Endothelial cell of umbilical vein (primary cell): Measurements from ENCODE around the gene BRME1. TPM values are rescaled to one million over a fixed set of nuclear protein-coding genes. Genes with fewer than 3 reads are reported as not detected.

Experiments used
- BruUV-seq: library from RNA; stranded (reverse); fragments of 400-500 nt; replicated peaks from 2 replicates; lab custom pipeline; 2021; lab: Mats Ljungman, UMichigan
- CTCF ChIA-PET: fragments of 300-600, 350-600 bp; sonication (Branson Sonifier 250); formaldehyde crosslinking; loops from one replicate; lab custom pipeline; 2021; ENCODE audit warnings: antibody characterized with exemption, inconsistent platforms; lab: Charles Lee
- POLR2A ChIA-PET: fragments of 300-600, 350-600 bp; sonication (Branson Sonifier 250); formaldehyde crosslinking; loops from one replicate; lab custom pipeline; 2021; ENCODE audit warnings: antibody characterized with exemption, inconsistent platforms; lab: Charles Lee
- DNase-seq: peaks from one replicate; pipeline ENCODE4 v3.0.0-alpha.2; 2011; ENCODE audit warnings: low read depth, low spot score
- FAIRE-seq: peaks from 2 replicates; lab custom pipeline; 2011; peaks lifted over from hg19 to GRCh38; lab: Jason Lieb, UNC
- H2AFZ ChIP-seq: 2 replicates; pipeline ENCODE4 v1.6.0; 2012; ENCODE audit warnings: low read depth, low read length, control low read depth, inconsistent platforms
- H3K27ac ChIP-seq: 2 replicates; pipeline ENCODE4 v1.5.1; 2011; ENCODE audit warnings: low read depth, mild to moderate bottlenecking, control low read depth, low read length, moderate library complexity; ENCODE audit not compliant: insufficient read depth
- H3K27me3 ChIP-seq, 2 experiments: 2 replicates each; pipeline versions ENCODE4 v1.6.0 to v1.6.1; 2011; ENCODE audit warnings: low read length in 2 of 2, mixed read lengths in 1 of 2; ENCODE audit not compliant: control insufficient read depth in 2 of 2, insufficient read depth in 2 of 2
- H3K36me3 ChIP-seq, 2 experiments: 2 replicates in 1 of 2; 3 replicates in 1 of 2; pipeline ENCODE4 v1.5.1; 2011; ENCODE audit warnings: low read length in 2 of 2, mild to moderate bottlenecking in 1 of 2, moderate library complexity in 1 of 2; ENCODE audit not compliant: control insufficient read depth in 2 of 2, insufficient read depth in 2 of 2; ENCODE audit errors: extremely low read depth in 1 of 2
- H3K4me1 ChIP-seq: 3 replicates; pipeline ENCODE4 v1.5.1; 2011; ENCODE audit warnings: mild to moderate bottlenecking, low read length; ENCODE audit not compliant: control insufficient read depth, insufficient read depth; ENCODE audit errors: extremely low read depth
- H3K4me2 ChIP-seq: 2 replicates; pipeline ENCODE4 v1.6.1; 2011; ENCODE audit warnings: low read length, control low read depth, mixed read lengths; ENCODE audit not compliant: insufficient read depth
- H3K4me3 ChIP-seq, 3 experiments: fragments of 200-600 bp in 1 of 3; sonication (generic), shearing (Covaris generic) in 1 of 3; replicated peaks in 1 of 3; 2 replicates each; pipeline ENCODE4 v1.5.1; 2011 to 2016; ENCODE audit warnings: control low read depth in 3 of 3, low read length in 3 of 3, mild to moderate bottlenecking in 2 of 3, inconsistent platforms in 1 of 3, low read depth in 1 of 3, moderate library complexity in 1 of 3; ENCODE audit not compliant: insufficient read depth in 1 of 3
- H3K79me2 ChIP-seq: 2 replicates; pipeline ENCODE4 v1.6.0; 2012; ENCODE audit warnings: low read length, inconsistent platforms; ENCODE audit not compliant: control insufficient read depth, insufficient read depth
- H3K9ac ChIP-seq: replicated peaks from 2 replicates; pipeline ENCODE3; 2011; ENCODE audit warnings: low read length, control low read depth; ENCODE audit not compliant: insufficient read depth; ENCODE audit errors: extremely low read depth
- H3K9me1 ChIP-seq: replicated peaks from 3 replicates; pipeline ENCODE4 v1.6.0; 2011; ENCODE audit warnings: mild to moderate bottlenecking, low read length; ENCODE audit not compliant: control insufficient read depth, insufficient read depth; ENCODE audit errors: extremely low read depth
- H3K9me3 ChIP-seq: replicated peaks from 2 replicates; pipeline ENCODE4 v1.5.1; 2012; ENCODE audit warnings: low read length, inconsistent platforms; ENCODE audit not compliant: control insufficient read depth, insufficient read depth
- H4K20me1 ChIP-seq: replicated peaks from 2 replicates; pipeline ENCODE3; 2011; ENCODE audit warnings: mild to moderate bottlenecking, low read length; ENCODE audit not compliant: control insufficient read depth, insufficient read depth; ENCODE audit errors: extremely low read depth
- CTCF ChIP-seq, 2 donors: IDR thresholded peaks; 1 replicate in 1 of 2; 2 replicates in 1 of 2; pipeline ENCODE4 v1.5.1; 2011; ENCODE audit warnings: low read length in 2 of 2, mild to moderate bottlenecking in 2 of 2, moderate library complexity in 2 of 2, control low read depth in 1 of 2, inconsistent platforms in 1 of 2, low read depth in 1 of 2; ENCODE audit not compliant: insufficient read depth in 1 of 2; ENCODE audit errors: extremely low read depth in 1 of 2
- EZH2 ChIP-seq: IDR thresholded peaks from 2 replicates; pipeline ENCODE4 v1.6.1; 2012; ENCODE audit warnings: borderline replicate concordance, low read depth, mild to moderate bottlenecking, moderate library complexity, low read length, inconsistent platforms; ENCODE audit not compliant: severe bottlenecking
- FOS ChIP-seq: IDR thresholded peaks from 2 replicates; pipeline ENCODE4 v1.6.1; 2011; ENCODE audit warnings: mild to moderate bottlenecking, low read length, moderate library complexity, borderline replicate concordance; ENCODE audit not compliant: insufficient read depth
- GATA2 ChIP-seq: IDR thresholded peaks from 2 replicates; pipeline ENCODE4 v1.7.0; 2011; ENCODE audit warnings: low read depth, mild to moderate bottlenecking, moderate library complexity, mixed read lengths, low read length; ENCODE audit not compliant: insufficient read length, insufficient read depth
- JUN ChIP-seq: IDR thresholded peaks from 2 replicates; pipeline ENCODE4 v1.6.1; 2011; ENCODE audit warnings: borderline replicate concordance, low read depth; ENCODE audit not compliant: insufficient read length, insufficient read depth
- MAX ChIP-seq: IDR thresholded peaks from 2 replicates; pipeline ENCODE4 v1.6.1; 2011; ENCODE audit not compliant: insufficient read depth, insufficient read length
- MYC ChIP-seq: IDR thresholded peaks from one replicate; pipeline ENCODE4 v1.6.1; 2011; ENCODE audit warnings: mild to moderate bottlenecking, low read depth, low read length
- POLR2A ChIP-seq: IDR thresholded peaks from 2 replicates; pipeline ENCODE4 v1.6.1; 2012; ENCODE audit warnings: low read depth, mild to moderate bottlenecking, control low read depth, low read length
- POLR2AphosphoS5 ChIP-seq: IDR thresholded peaks from 2 replicates; pipeline ENCODE4 v1.6.1; 2012; ENCODE audit warnings: low read depth, mild to moderate bottlenecking, control low read depth, low read length, moderate library complexity; ENCODE audit not compliant: insufficient read depth
- dilution Hi-C: fragments of 300-500 bp; cut with MboI; formaldehyde crosslinking; loops from one replicate; pipeline ENCODE4 v1.15.0; 2019; ENCODE audit warnings: low sequenced_read_pairs; ENCODE audit not compliant: extremely low pct_ligation_motif_present
- intact Hi-C: fragments of 100-400 bp; cut with micrococcal nuclease; formaldehyde crosslinking; loops from one replicate; pipeline ENCODE4 v1.10.0; 2022
- polyA plus RNA-seq, 4 experiments: library from polyadenylated mRNA; depleted of rRNA in 3 of 4; stranded (reverse) in 3 of 4; unstranded in 1 of 4; fragments of >200 nt; gene quantifications; 2 replicates each; pipeline versions ENCODE4 v1.2.1 to v1.2.3, GENCODE V29; 2011 to 2012; ENCODE audit warnings: missing spikeins in 1 of 4
- total RNA-seq: library from RNA; stranded (reverse); gene quantifications from 2 replicates; pipeline ENCODE4 v1.2.3, GENCODE V29; 2021

BRME1 gene
- total and polyA plus RNA-seq, 2 donors (not counting 3 experiments of a cell fraction or from before 2014, with no cell fraction given) = 0.69 to 2.5 TPM

GRCh38 chr19:13868663-13869062 lies 37.3 kb downstream of the BRME1 start:
- Histone ChIP-seq H4K20me1 (no peaks in the 10 kb centered on the region), H3K9me1 (no peaks in the 10 kb centered on the region), H3K36me3 (no peaks in the 10 kb centered on the region), H3K4me2 (no peak overlapping the region), H2AFZ (no peak overlapping the region), H3K9me3 (no peaks in the 10 kb centered on the region), H3K79me2 (no peaks in the 10 kb centered on the region), H3K4me1 (peaks cover 6% of the 10 kb centered on the region), H3K27ac (no peak overlapping the region), H3K27me3 (no peaks in the 10 kb centered on the region), H3K4me3 (no peak overlapping the region), H3K9ac (no peak overlapping the region)
- FAIRE-seq (no peak), DNase-seq (no peak)
- intact Hi-C loops = no loop called here
- ChIA-PET POLR2A (no interaction called here), CTCF (no interaction called here)
- dilution Hi-C loops = no loop called here
- BruUV-seq = no TSS peak
- TF ChIP-seq GATA2 (no peak), POLR2A (no peak), JUN (no peak), EZH2 (no peak), POLR2AphosphoS5 (no peak)

GRCh38 chr19:13866463-13867046 lies 39.4 kb downstream of the BRME1 start:
- H3K4me3 ChIP-seq = peak overlapping the region in 2 of 3 experiments; percentile 43 to 65
- dilution Hi-C loops = no loop called here

More at GRCh38 chr19:13866463-13867046, 39.4 kb downstream of the BRME1 start:
- ChIA-PET CTCF (interaction anchor here (1.4 kb wide), 1 partner anchor 9 kb away, joined by 6 read pairs; no protein-coding TSS in a partner anchor), POLR2A (no interaction called here)
- no peak overlapping the region for H2AFZ ChIP-seq
- H3K9me1 ChIP-seq = no peaks in the 10 kb centered on the region
- no peaks in the 10 kb centered on the region for H3K27me3 ChIP-seq
- TSS peak; percentile 20 for BruUV-seq
- peaks cover 12% of the 10 kb centered on the region for H3K4me1 ChIP-seq
- no peaks in the 10 kb centered on the region for H3K36me3 ChIP-seq
- H4K20me1 ChIP-seq = no peaks in the 10 kb centered on the region
- peak overlapping the region; percentile 56 for H3K4me2 ChIP-seq
- no peak for TF ChIP-seq JUN
- TF ChIP-seq EZH2 = no peak
- TF ChIP-seq POLR2A = no peak
- no peak for TF ChIP-seq GATA2
- no peak for TF ChIP-seq CTCF (IDR thresholded peaks at IDR 0.05; ENCODE audit: extremely low read depth in 1 of 2, insufficient read depth in 1 of 2, low read depth in 1 of 2, low read length in 2 of 2)
- no peak for TF ChIP-seq FOS
- TF ChIP-seq POLR2AphosphoS5 = no peak
- no peak for TF ChIP-seq MYC
- no peak for TF ChIP-seq MAX
- H3K9me3 ChIP-seq = no peaks in the 10 kb centered on the region
- H3K27ac ChIP-seq = no peak overlapping the region
- intact Hi-C loops = no loop called here
- H3K9ac ChIP-seq = peak overlapping the region; percentile 75
- H3K79me2 ChIP-seq = no peaks in the 10 kb centered on the region
- no peak for FAIRE-seq
- DNase-seq = no peak
